Glutamatergic neuron (in vitro differentiated cells): ENCODE data around the gene CAPN12. TPM values are rescaled to one million over a fixed set of nuclear protein-coding genes. Genes with fewer than 3 reads are reported as not detected.
"Not testable (repeated sequence)": the region's sequence is repeated elsewhere in the genome, so short reads cannot be mapped to it uniquely, and the experiment has no call there.

Experiments used
- DNase-seq: peaks from one replicate; pipeline ENCODE4 v3.0.0; 2022
- H3K27ac Mint-ChIP-seq: one replicate; pipeline ENCODE4 v1.8.0; 2020; ENCODE audit warnings: mild to moderate bottlenecking, mixed read lengths, inconsistent platforms; ENCODE audit not compliant: unreplicated experiment
- H3K27me3 Mint-ChIP-seq: one replicate; pipeline ENCODE4 v1.8.0; 2020; ENCODE audit warnings: mild to moderate bottlenecking, moderate library complexity, mixed read lengths, inconsistent platforms; ENCODE audit not compliant: unreplicated experiment
- H3K36me3 Mint-ChIP-seq: one replicate; pipeline ENCODE4 v1.8.0; 2020; ENCODE audit warnings: mild to moderate bottlenecking, mixed read lengths, inconsistent platforms; ENCODE audit not compliant: unreplicated experiment
- H3K4me1 Mint-ChIP-seq: one replicate; pipeline ENCODE4 v1.8.0; 2020; ENCODE audit warnings: mild to moderate bottlenecking, low read depth, mixed read lengths, inconsistent platforms; ENCODE audit not compliant: unreplicated experiment
- H3K4me3 Mint-ChIP-seq: one replicate; pipeline ENCODE4 v1.8.0; 2020; ENCODE audit warnings: mild to moderate bottlenecking, mixed read lengths, inconsistent platforms; ENCODE audit not compliant: unreplicated experiment
- H3K9me3 Mint-ChIP-seq: one replicate; pipeline ENCODE4 v1.8.0; 2020; ENCODE audit warnings: mild to moderate bottlenecking, moderate library complexity, mixed read lengths, inconsistent platforms; ENCODE audit not compliant: unreplicated experiment
- CTCF ChIP-seq: fragments of 200-600 bp; sonication (generic); IDR thresholded peaks from one replicate; pipeline ENCODE4 v1.5.0; 2021; ENCODE audit not compliant: partially characterized antibody, unreplicated experiment
- total RNA-seq: library from RNA; stranded (reverse); fragmentation: NEBNext Ultra II Directional; extraction: Animal tissue kit (Norgen Biotek cat#: 25700); gene quantifications from one replicate; pipeline ENCODE4 v1.2.1, GENCODE V29; 2021; ENCODE audit not compliant: unreplicated experiment

The CAPN12 gene
- total RNA-seq, 1 donor from 2014 or later: 4.8 TPM

GRCh38 chr19:38759590-38760003 lies 15.3 kb upstream of the CAPN12 start:
- no peaks in the 10 kb centered on the region for H3K9me3 Mint-ChIP-seq
- no peak overlapping the region for H3K4me3 Mint-ChIP-seq
- DNase-seq: no peak
- no peak overlapping the region for H3K27ac Mint-ChIP-seq
- TF ChIP-seq CTCF: no peak
- H3K36me3 Mint-ChIP-seq: peaks cover 3% of the 10 kb centered on the region
- no peaks in the 10 kb centered on the region for H3K4me1 Mint-ChIP-seq
- H3K27me3 Mint-ChIP-seq: no peaks in the 10 kb centered on the region

- not testable (repeated sequence) for H3K9me3 Mint-ChIP-seq, H3K27me3 Mint-ChIP-seq, H3K4me1 Mint-ChIP-seq, DNase-seq, H3K27ac Mint-ChIP-seq, H3K36me3 Mint-ChIP-seq, H3K4me3 Mint-ChIP-seq
Observed at GRCh38 chr19:38754196-38754595, 9.9 kb upstream of the CAPN12 start.

- not testable (repeated sequence) for H3K4me1 Mint-ChIP-seq, H3K27me3 Mint-ChIP-seq, DNase-seq, H3K9me3 Mint-ChIP-seq, H3K27ac Mint-ChIP-seq, H3K4me3 Mint-ChIP-seq, H3K36me3 Mint-ChIP-seq
Observed at GRCh38 chr19:38753783-38754182, 9.5 kb upstream of the CAPN12 start.

- H3K9me3 Mint-ChIP-seq: peaks cover 4% of the 10 kb centered on the region
- DNase-seq: no peak
- H3K36me3 Mint-ChIP-seq: no peaks in the 10 kb centered on the region
- peaks cover 2% of the 10 kb centered on the region for H3K27me3 Mint-ChIP-seq
- no peak overlapping the region for H3K27ac Mint-ChIP-seq
- H3K4me3 Mint-ChIP-seq: no peak overlapping the region
- H3K4me1 Mint-ChIP-seq: no peaks in the 10 kb centered on the region
- no peak for TF ChIP-seq CTCF
Observed at GRCh38 chr19:38745316-38745715, 1.0 kb upstream of the CAPN12 start.

- no peak for TF ChIP-seq CTCF
- H3K4me3 Mint-ChIP-seq: no peak overlapping the region
- DNase-seq: no peak
- no peaks in the 10 kb centered on the region for H3K36me3 Mint-ChIP-seq
- no peaks in the 10 kb centered on the region for H3K4me1 Mint-ChIP-seq
- no peak overlapping the region for H3K27ac Mint-ChIP-seq
- H3K9me3 Mint-ChIP-seq: peaks cover 4% of the 10 kb centered on the region
- H3K27me3 Mint-ChIP-seq: peaks cover 2% of the 10 kb centered on the region
Observed at GRCh38 chr19:38744874-38745273, 600 bp upstream of the CAPN12 start.

GRCh38 chr19:38743394-38744297 lies 628 bp downstream of the CAPN12 start:
- no peak for DNase-seq
- H3K36me3 Mint-ChIP-seq: peaks cover 3% of the 10 kb centered on the region
- no peak overlapping the region for H3K27ac Mint-ChIP-seq
- no peak for TF ChIP-seq CTCF
- no peaks in the 10 kb centered on the region for H3K4me1 Mint-ChIP-seq
- H3K4me3 Mint-ChIP-seq: no peak overlapping the region
- H3K27me3 Mint-ChIP-seq: peaks cover 3% of the 10 kb centered on the region
- H3K9me3 Mint-ChIP-seq: peaks cover 4% of the 10 kb centered on the region
